Adrenal gland (tissue), 12 donors: ENCODE data around the gene WASL. TPM values are rescaled to one million over a fixed set of nuclear protein-coding genes. Genes with fewer than 3 reads are reported as not detected.

Experiments used
- DNase-seq, 7 donors: peaks; one replicate each; pipeline ENCODE4 v3.0.0-alpha.2; 2019 to 2020
- H3K27ac ChIP-seq, 5 donors: fragments of 200-600 bp; sonication (generic) in 4 of 5; 1 replicate in 3 of 5; 2 replicates in 2 of 5; pipeline versions ENCODE4 v1.5.1 to v1.8.0; 2016 to 2020; ENCODE audit warnings: mild to moderate bottlenecking in 1 of 5
- H3K27me3 ChIP-seq: fragments of 200-600 bp; 2 replicates; pipeline ENCODE4 v1.8.0; 2021
- H3K36me3 ChIP-seq, 2 donors: fragments of 200-600 bp; replicated peaks in 1 of 2; 1 replicate in 1 of 2; 2 replicates in 1 of 2; pipeline versions ENCODE4 v1.5.1 to v1.8.0; 2018 to 2022
- H3K4me1 ChIP-seq, 2 donors: fragments of 200-600 bp; replicated peaks in 1 of 2; 1 replicate in 1 of 2; 2 replicates in 1 of 2; pipeline versions ENCODE4 v1.5.1 to v1.8.0; 2018 to 2021
- H3K4me3 ChIP-seq, 4 donors: fragments of 200-600 bp; sonication (generic) in 3 of 4; one replicate each; pipeline ENCODE4 v1.5.1; 2016 to 2018
- H3K9me3 ChIP-seq, 3 donors: fragments of 200-600 bp; sonication (generic) in 1 of 3; replicated peaks in 1 of 3; 1 replicate in 2 of 3; 2 replicates in 1 of 3; pipeline versions ENCODE4 v1.5.1 to v1.8.0; 2016 to 2021
- CTCF ChIP-seq, 6 experiments: fragments of 450-650 bp in 4 of 6; fragments of 200-600 bp in 2 of 6; sonication (generic) in 1 of 6; IDR thresholded peaks; 1 replicate in 5 of 6; 2 replicates in 1 of 6; pipeline versions ENCODE4 v1.5.1 to v1.8.0; 2016 to 2021; ENCODE audit warnings: antibody characterized with exemption in 6 of 6, mild to moderate bottlenecking in 2 of 6, moderate library complexity in 1 of 6
- POLR2A ChIP-seq, 2 donors: fragments of 450-650 bp; IDR thresholded peaks; one replicate each; pipeline ENCODE4 v1.6.1; 2017; ENCODE audit warnings: antibody characterized with exemption in 2 of 2, mild to moderate bottlenecking in 2 of 2, moderate library complexity in 1 of 2
- WGBS, 4 donors: extraction: QIAGEN DNeasy Blood & Tissue Kit in 2 of 4; methylation state at CpG; one replicate each; pipeline versions ENCODE4 v1.1.5 to v1.1.7; 2013 to 2017; 5-methylcytosine and 5-hydroxymethylcytosine counted together
- intact Hi-C, 2 donors: fragments of 100-400 bp; cut with DNase I; formaldehyde crosslinking; loops; one replicate each; pipeline versions ENCODE4 v1.14.1 to v1.15.0; 2022 to 2023
- polyA plus RNA-seq, 3 donors: library from polyadenylated mRNA; stranded (reverse); fragments of 200-250 nt in 2 of 3; fragments of 350-450 nt in 1 of 3; fragmentation: Illumina TruSeq in 1 of 3; extraction: RNeasy Lipid Tissue Mini Kit (QIAGEN cat#74804) in 1 of 3; gene quantifications; one replicate each; pipeline ENCODE4 v1.2.3, GENCODE V29; 2013 to 2014
- small RNA-seq, 2 donors: library from RNA; depleted of rRNA; stranded (forward); fragments of <200 nt; gene quantifications; one replicate each; pipeline ENCODE3, GENCODE V24; 2016
- total RNA-seq, 9 donors: library from RNA; depleted of rRNA in 4 of 9; stranded (reverse); fragments of >200 nt in 4 of 9; fragments of 120-200 nt in 1 of 9; fragmentation: NEBNext Ultra II Directional in 1 of 9; extraction: Animal tissue kit (Norgen Biotek cat#: 25700) in 1 of 9; gene quantifications; one replicate each; pipeline versions ENCODE4 v1.1.0 to v1.2.4, GENCODE V29; 2013 to 2023
- donor health status: healthy with polysubstance abuse.
- donor health status: Bipolar disorder and iron deficiency.
- donor health status: DM: yes; HTN: yes; CAD: no.
- donor health status: DM: no; HTN: no; CAD: no.
- donor health status: DM: no; HTN: no; CAD: no.
- donor health status: DM: yes; HTN: yes; CAD: no.

The WASL gene
- total and polyA plus RNA-seq, 12 donors: 12.2 to 52.1 (median 33.1) TPM

- intact Hi-C loops: no loop called here
- no peak for DNase-seq
- Histone ChIP-seq H3K4me1 (no peaks in the 10 kb centered on the region), H3K27ac (no peak overlapping the region), H3K4me3 (no peak overlapping the region), H3K36me3 (no peaks in the 10 kb centered on the region), H3K27me3 (no peaks in the 10 kb centered on the region), H3K9me3 (no peaks in the 10 kb centered on the region)
- TF ChIP-seq CTCF (IDR thresholded peaks at IDR 0.05) (no peak), POLR2A (IDR thresholded peaks at IDR 0.05) (no peak)
- WGBS, 4 donors: 61 to 76% (median 73%) methylated on average over 7 of the region's 7 CpGs
Measured at GRCh38 chr7:123633553-123633952, 115.2 kb downstream of the WASL start.

GRCh38 chr7:123632808-123633207 is 116.0 kb downstream of the WASL start:
- Histone ChIP-seq H3K36me3 (no peaks in the 10 kb centered on the region), H3K9me3 (no peaks in the 10 kb centered on the region), H3K4me3 (no peak overlapping the region), H3K4me1 (no peaks in the 10 kb centered on the region), H3K27me3 (no peaks in the 10 kb centered on the region), H3K27ac (no peak overlapping the region)
- intact Hi-C loops: no loop called here
- DNase-seq: no peak
- TF ChIP-seq POLR2A (IDR thresholded peaks at IDR 0.05) (no peak), CTCF (IDR thresholded peaks at IDR 0.05) (no peak)
- WGBS, 4 donors: 58 to 85% (median 79%) methylated on average over 2 of the region's 2 CpGs

Small RNAs within 50 kb of the gene (small RNA-seq; reads per million reads assigned to genes)
- 0 reads per million in 2 donors for gene RNU6-11P

Other genes starting within 250 kb of the WASL start
- 1 to 10 TPM in 8 of 9 donors, under 1 TPM in 1; 0.86 to 3.9 (median 1.9) TPM for gene IQUB, start 214.4 kb downstream of the WASL start, total RNA-seq
- gene IQUB, start 214.4 kb downstream of the WASL start, polyA plus RNA-seq: under 1 TPM; 0.54 to 0.99 (median 0.64) TPM
- gene NDUFA5, start 191.2 kb downstream of the WASL start, total RNA-seq: 100 to 1,000 TPM in 6 of 9 donors, 10 to 100 TPM in 3; 39.4 to 194 (median 108) TPM
- gene NDUFA5, start 191.2 kb downstream of the WASL start, polyA plus RNA-seq: 100 to 1,000 TPM; 217 to 289 (median 271) TPM
- gene ASB15, start 147.2 kb downstream of the WASL start, total RNA-seq: not detected
- gene ASB15, start 147.2 kb downstream of the WASL start, polyA plus RNA-seq: not detected
- gene LMOD2, start 93.1 kb downstream of the WASL start, total RNA-seq: under 1 TPM in 2 of 9 donors, not detected in 7; 0.18 to 0.24 TPM
- under 1 TPM in 1 of 3 donors, not detected in 2; 0.16 TPM for gene LMOD2, start 93.1 kb downstream of the WASL start, polyA plus RNA-seq
- under 1 TPM in 1 of 9 donors, not detected in 8; 0.17 TPM for gene HYAL4, start 96.2 kb upstream of the WASL start, total RNA-seq
- gene HYAL4, start 96.2 kb upstream of the WASL start, polyA plus RNA-seq: not detected
- not detected for gene SPAM1, start 176.2 kb upstream of the WASL start, total RNA-seq
- gene SPAM1, start 176.2 kb upstream of the WASL start, polyA plus RNA-seq: not detected